ENCODE data around the gene ANKRD18B. TPM values are rescaled to one million over a fixed set of nuclear protein-coding genes. Genes with fewer than 3 reads are reported as not detected.
A peak's percentile ranks its signal among the peaks of the same experiment; 100 is the strongest.
"Not testable (repeated sequence)": the region's sequence is repeated elsewhere in the genome, so short reads cannot be mapped to it uniquely, and the experiment has no call there.

The ANKRD18B gene
- total and polyA plus RNA-seq, 2 of the 8 experiments (the other 6 are each of a cell fraction or from before 2014, with no cell fraction given), result 1.6 to 13.8 TPM

GRCh38 chr9:33510262-33511183 is 13.5 kb upstream of the ANKRD18B start (continued):
- TF ChIP-seq NRF1 (IDR thresholded peaks at IDR 0.05; ENCODE audit: low read depth, low read length) (no peak), CREB1 (IDR thresholded peaks at IDR 0.05) (peak; percentile 88; the same call in 1 of the 2 replicates), SIN3A (conservative IDR thresholded peaks at IDR 0.05 in 1 of 2, IDR thresholded peaks at IDR 0.05 in 1 of 2; ENCODE audit: low read depth in 1 of 2, low read length in 2 of 2) (0 out of 4 replicates have a peak, but pooled peaks of 1 of the 2 experiments have one; percentile 36), PHF8 (conservative IDR thresholded peaks at IDR 0.05; ENCODE audit: low read depth, low read length) (peak; percentile 68)

DNA sequence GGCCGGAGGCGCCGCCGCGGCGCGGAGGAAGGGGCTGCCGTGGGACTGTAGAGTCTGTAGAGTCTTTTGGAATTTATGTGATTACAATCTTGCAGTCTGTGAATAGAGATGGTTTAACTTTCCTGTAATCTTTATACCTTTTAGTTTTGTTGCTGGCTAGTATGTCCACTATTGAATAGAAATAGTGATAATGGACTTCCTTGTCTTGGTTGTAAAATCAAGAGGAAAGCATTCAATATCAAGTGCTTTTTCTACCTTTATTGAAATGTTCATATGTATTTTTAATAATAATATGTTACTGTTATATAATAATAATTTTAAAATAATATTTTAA is 12.9 kb upstream of the ANKRD18B start:
- not testable (repeated sequence) for H3K23me2 ChIP-seq (ENCODE audit: low read depth, low read length); H4K91ac ChIP-seq (replicated peaks; ENCODE audit: insufficient read length, low read length); H2BK5ac ChIP-seq (ENCODE audit: low read depth, low read length); H2AK5ac ChIP-seq (ENCODE audit: low read depth, low read length); H3K27ac ChIP-seq (ENCODE audit: low read depth, low read length); FAIRE-seq; H3K56ac ChIP-seq (replicated peaks; ENCODE audit: insufficient read length, low read depth, low read length); H3K36me3 ChIP-seq (ENCODE audit: control insufficient read depth in 2 of 4, insufficient read depth in 4 of 4, low read length in 3 of 4); H2BK20ac ChIP-seq (ENCODE audit: low read length); H3K14ac ChIP-seq (ENCODE audit: insufficient read length); H2BK12ac ChIP-seq (ENCODE audit: low read depth, low read length); H2BK15ac ChIP-seq (ENCODE audit: low read length); H3K79me2 ChIP-seq (ENCODE audit: control insufficient read depth in 1 of 2, insufficient read depth in 2 of 2, low read length in 2 of 2); H3K9me3 ChIP-seq (ENCODE audit: insufficient read depth in 2 of 2, low read depth in 1 of 2, low read length in 1 of 2); DNase-seq (ENCODE audit: low read depth in 1 of 2, low spot score in 2 of 2); H4K8ac ChIP-seq (ENCODE audit: extremely low read depth, insufficient read depth, low read length); H3K4ac ChIP-seq (replicated peaks; ENCODE audit: insufficient read length, low read depth, low read length); H2BK120ac ChIP-seq (replicated peaks; ENCODE audit: low read depth, low read length); H3K27me3 ChIP-seq (replicated peaks in 1 of 4; ENCODE audit: control insufficient read depth in 3 of 4, extremely low read depth in 1 of 4, insufficient read depth in 3 of 4, low read length in 3 of 4); H3K4me1 ChIP-seq (replicated peaks in 1 of 4; ENCODE audit: control insufficient read depth in 3 of 4, insufficient read depth in 4 of 4, low read length in 3 of 4); H3K23ac ChIP-seq (ENCODE audit: insufficient read length); H4K20me1 ChIP-seq (replicated peaks in 1 of 2; ENCODE audit: control insufficient read depth in 1 of 2, insufficient read depth in 2 of 2, low read length in 2 of 2); H4K5ac ChIP-seq (ENCODE audit: insufficient read length, low read depth, low read length); H3K79me1 ChIP-seq (ENCODE audit: low read depth, low read length)
- H2AFZ ChIP-seq (ENCODE audit: low read length), result peak overlapping the region; percentile 82
- peak overlapping the region; percentile 59 to 79 (median 67) for H3K4me3 ChIP-seq (ENCODE audit: extremely low read depth in 1 of 4, insufficient read depth in 2 of 4, low read depth in 3 of 4, low read length in 4 of 4)
- WGBS, 2 experiments (ENCODE audit: extremely low coverage in 1 of 2, insufficient coverage in 1 of 2, insufficient read length in 1 of 2, insufficient replicate concordance in 2 of 2, low coverage in 1 of 2, low lambda C conversion rate in 2 of 2, missing lambda C conversion rate in 1 of 2), result 7% methylated on average over 8 of the region's 8 CpGs; no CpG with 5 or more reads in 1 of the 2 experiments
- peak overlapping the region; percentile 87; the same call in 1 of the 2 replicates for H3K18ac ChIP-seq (ENCODE audit: extremely low read depth, low read length)
- H3K9ac ChIP-seq (replicated peaks in 1 of 4; ENCODE audit: extremely low read depth in 1 of 4, low read depth in 3 of 4, low read length in 3 of 4), result peak overlapping the region in 3 of 4 experiments; percentile 44 to 85 (median 77); a peak in 5 of 7 replicates
- ChIA-PET CTCF (ENCODE audit: partially characterized antibody) (interaction anchor here (1.3 kb wide), 1 partner anchor 212 kb away, joined by 4 read pairs; no protein-coding TSS in a partner anchor), POLR2A (ENCODE audit: partially characterized antibody) (interaction anchor here (2.4 kb wide), 1 partner anchor 13 kb away, joined by 11 read pairs; the partner anchor contains the start of gene ANKRD18B)
- H3K4me2 ChIP-seq (ENCODE audit: insufficient read depth in 1 of 2, low read depth in 2 of 2, low read length in 2 of 2), result peak overlapping the region; percentile 60 to 77
